Esophagus squamous epithelium (tissue), 4 donors: ENCODE results near the gene PAIP1.

Experiments
- CTCF ChIP-seq, 6 experiments: fragments of 450-650 bp in 4 of 6; fragments of 200-600 bp in 2 of 6; sonication (generic) in 2 of 6; IDR thresholded peaks; one replicate each; pipeline ENCODE4 v1.5.1; 2016 to 2019; ENCODE audit warnings: antibody characterized with exemption in 6 of 6, mild to moderate bottlenecking in 4 of 6, moderate library complexity in 4 of 6
- POLR2A ChIP-seq, 4 donors: fragments of 450-650 bp; IDR thresholded peaks; one replicate each; pipeline ENCODE4 v1.6.1; 2017; ENCODE audit warnings: antibody characterized with exemption in 4 of 4, mild to moderate bottlenecking in 4 of 4, moderate library complexity in 3 of 4

GRCh38 chr5:43551731-43552130, 5.1 kb downstream of the PAIP1 start:
- TF ChIP-seq CTCF (IDR thresholded peaks at IDR 0.05) (no peak), POLR2A (IDR thresholded peaks at IDR 0.05) (no peak)
